Measurements from ENCODE around the gene MICB. TPM values are rescaled to one million over a fixed set of nuclear protein-coding genes. Genes with fewer than 3 reads are reported as not detected.

The MICB gene
- total RNA-seq, 1 experiment from 2014 or later: 72.1 TPM

DNA sequence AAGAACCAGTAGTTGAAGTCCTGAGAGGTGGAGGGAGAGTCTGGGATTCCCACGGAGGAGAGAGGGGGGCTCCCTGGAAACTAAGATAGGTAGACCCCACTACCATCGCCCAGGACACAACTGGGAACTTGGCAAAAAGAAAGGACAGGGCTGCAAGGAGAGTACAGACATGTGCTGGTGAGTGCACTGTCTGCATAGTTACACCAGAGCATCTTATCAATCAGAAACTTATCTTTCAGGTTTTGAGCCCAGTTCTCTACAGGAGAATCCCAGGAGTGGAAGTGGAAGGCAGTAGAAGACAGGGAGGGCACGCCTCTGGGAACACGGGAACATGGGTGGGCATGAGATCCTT, 61.6 kb downstream of the MICB start:
- ATAC-seq (0 out of 2 replicates have a peak, but pooled peaks have one; percentile 5), DNase-seq (ENCODE audit: low read depth, low spot score) (no peak)
- CTCF ChIA-PET: interaction anchor here (1.0 kb wide), 1 partner anchor 10 kb away, joined by 3 read pairs; no protein-coding TSS in a partner anchor
- peaks cover 13% of the 10 kb centered on the region for H3K4me1 ChIP-seq (ENCODE audit: control insufficient read depth, insufficient read depth, low read length)
- intact Hi-C loops (cut with micrococcal nuclease; ENCODE audit: unreplicated experiment) (no loop called here), in situ Hi-C loops (cut with HindIII; ENCODE audit: low pct_unique_long_range_greater_than_20kb, low sequenced_read_pairs) (no loop called here)
- no peaks in the 10 kb centered on the region for H3K9me3 ChIP-seq (ENCODE audit: control insufficient read depth, insufficient read depth, low read depth, low read length)
- no peaks in the 10 kb centered on the region for H3K27me3 ChIP-seq (ENCODE audit: control insufficient read depth, insufficient read depth, low read length)
- no peak overlapping the region for H3K4me3 ChIP-seq (ENCODE audit: low read depth in 2 of 2, low read length in 2 of 2)
- no TSS peak for BruUV-seq (replicated peaks)
- peaks cover 6% of the 10 kb centered on the region; the same call in 1 of the 2 replicates for H3K36me3 ChIP-seq (ENCODE audit: control insufficient read depth, insufficient read depth, low read length)
- H3K27ac ChIP-seq (ENCODE audit: low read length): no peak overlapping the region
- POLR2A ChIA-PET: no interaction called here
- TF ChIP-seq POLR2AphosphoS5 (IDR thresholded peaks at IDR 0.05; ENCODE audit: low read depth, low read length) (no peak), TCF7L2 (IDR thresholded peaks at IDR 0.05; ENCODE audit: low read depth, low read length) (no peak), SIN3A (IDR thresholded peaks at IDR 0.05; ENCODE audit: borderline replicate concordance, insufficient read depth, low read depth, low read length) (no peak), REST (IDR thresholded peaks at IDR 0.05; ENCODE audit: insufficient read depth in 1 of 2, low read depth in 2 of 2, low read length in 1 of 2) (no peak)
- TF ChIP-seq, protein P1, sequence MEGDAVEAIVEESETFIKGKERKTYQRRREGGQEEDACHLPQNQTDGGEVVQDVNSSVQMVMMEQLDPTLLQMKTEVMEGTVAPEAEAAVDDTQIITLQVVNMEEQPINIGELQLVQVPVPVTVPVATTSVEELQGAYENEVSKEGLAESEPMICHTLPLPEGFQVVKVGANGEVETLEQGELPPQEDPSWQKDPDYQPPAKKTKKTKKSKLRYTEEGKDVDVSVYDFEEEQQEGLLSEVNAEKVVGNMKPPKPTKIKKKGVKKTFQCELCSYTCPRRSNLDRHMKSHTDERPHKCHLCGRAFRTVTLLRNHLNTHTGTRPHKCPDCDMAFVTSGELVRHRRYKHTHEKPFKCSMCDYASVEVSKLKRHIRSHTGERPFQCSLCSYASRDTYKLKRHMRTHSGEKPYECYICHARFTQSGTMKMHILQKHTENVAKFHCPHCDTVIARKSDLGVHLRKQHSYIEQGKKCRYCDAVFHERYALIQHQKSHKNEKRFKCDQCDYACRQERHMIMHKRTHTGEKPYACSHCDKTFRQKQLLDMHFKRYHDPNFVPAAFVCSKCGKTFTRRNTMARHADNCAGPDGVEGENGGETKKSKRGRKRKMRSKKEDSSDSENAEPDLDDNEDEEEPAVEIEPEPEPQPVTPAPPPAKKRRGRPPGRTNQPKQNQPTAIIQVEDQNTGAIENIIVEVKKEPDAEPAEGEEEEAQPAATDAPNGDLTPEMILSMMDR (IDR thresholded peaks at IDR 0.05): no peak

GRCh38 chr6:31559958-31560696, 62.2 kb downstream of the MICB start:
- H3K4me1 ChIP-seq (ENCODE audit: control insufficient read depth, insufficient read depth, low read length): peaks cover 13% of the 10 kb centered on the region
- in situ Hi-C loops (cut with HindIII; ENCODE audit: low pct_unique_long_range_greater_than_20kb, low sequenced_read_pairs) (no loop called here), intact Hi-C loops (cut with micrococcal nuclease; ENCODE audit: unreplicated experiment) (no loop called here)
- ChIA-PET POLR2A (no interaction called here), CTCF (interaction anchor here (1.0 kb wide), 1 partner anchor 9 kb away, joined by 3 read pairs; no protein-coding TSS in a partner anchor)
- DNase-seq (ENCODE audit: low read depth, low spot score): no peak
- TF ChIP-seq REST (IDR thresholded peaks at IDR 0.05; ENCODE audit: insufficient read depth in 1 of 2, low read depth in 2 of 2, low read length in 1 of 2) (no peak), POLR2AphosphoS5 (IDR thresholded peaks at IDR 0.05; ENCODE audit: low read depth, low read length) (no peak), SIN3A (IDR thresholded peaks at IDR 0.05; ENCODE audit: borderline replicate concordance, insufficient read depth, low read depth, low read length) (no peak), TCF7L2 (IDR thresholded peaks at IDR 0.05; ENCODE audit: low read depth, low read length) (no peak)
- TF ChIP-seq, protein P1 (IDR thresholded peaks at IDR 0.05): no peak
- no peaks in the 10 kb centered on the region for H3K9me3 ChIP-seq (ENCODE audit: control insufficient read depth, insufficient read depth, low read depth, low read length)
- peaks cover 2% of the 10 kb centered on the region; the same call in 1 of the 2 replicates for H3K36me3 ChIP-seq (ENCODE audit: control insufficient read depth, insufficient read depth, low read length)
- BruUV-seq (replicated peaks): no TSS peak
- ATAC-seq: peak; percentile 80
- no peak overlapping the region for H3K4me3 ChIP-seq (ENCODE audit: low read depth in 2 of 2, low read length in 2 of 2)
- H3K27me3 ChIP-seq (ENCODE audit: control insufficient read depth, insufficient read depth, low read length): no peaks in the 10 kb centered on the region
- H3K27ac ChIP-seq (ENCODE audit: low read length): no peak overlapping the region
